Ureter (tissue), 1 donor: ENCODE data around the gene SLC9A5. TPM values are rescaled to one million over a fixed set of nuclear protein-coding genes. Genes with fewer than 3 reads are reported as not detected.

Experiments
- DNase-seq: peaks from one replicate; pipeline ENCODE4 v3.0.0-alpha.2; 2020; ENCODE audit warnings: low spot score
- total RNA-seq: library from RNA; stranded (reverse); gene quantifications from one replicate; pipeline ENCODE4 v1.2.4, GENCODE V29; 2023
- donor health status: DM: yes; HTN: yes; CAD: no.

SLC9A5 gene
- total RNA-seq, 1 donor from 2014 or later: 0.86 TPM

- no peak for DNase-seq
Observed at GRCh38 chr16:67213197-67214019, 35.4 kb upstream of the SLC9A5 start.

GRCh38 chr16:67215706-67216105, 33.1 kb upstream of the SLC9A5 start:
- DNase-seq: no peak

- no peak for DNase-seq
Observed at GRCh38 chr16:67216612-67217490, 31.9 kb upstream of the SLC9A5 start.

GRCh38 chr16:67223992-67224391, 24.8 kb upstream of the SLC9A5 start:
- no peak for DNase-seq

- DNase-seq: no peak
Observed at GRCh38 chr16:67226295-67226803, 22.4 kb upstream of the SLC9A5 start.

- peak; percentile 98 for DNase-seq
Observed at GRCh38 chr16:67226804-67227566, 21.8 kb upstream of the SLC9A5 start, which contains the start of gene TMEM208. Gene TMEM208, plus strand, starts transcription at chr16:67227130. Its CDS starts 89 bp downstream, at chr16:67227219.

- no peak for DNase-seq
Observed at GRCh38 chr16:67227567-67227921, 21.2 kb upstream of the SLC9A5 start.

GRCh38 chr16:67228034-67228785, 20.6 kb upstream of the SLC9A5 start:
- no peak for DNase-seq

GRCh38 chr16:67228905-67229304, 19.9 kb upstream of the SLC9A5 start:
- DNase-seq: no peak

- DNase-seq: no peak
Observed at GRCh38 chr16:67229906-67230808, 18.6 kb upstream of the SLC9A5 start.

GRCh38 chr16:67230809-67231660, 17.7 kb upstream of the SLC9A5 start:
- DNase-seq: no peak

GRCh38 chr16:67233596-67233995, 15.2 kb upstream of the SLC9A5 start:
- no peak for DNase-seq

GRCh38 chr16:67234180-67234597, 14.6 kb upstream of the SLC9A5 start:
- no peak for DNase-seq

GRCh38 chr16:67235816-67236562, 12.8 kb upstream of the SLC9A5 start:
- no peak for DNase-seq

- DNase-seq: no peak
Observed at GRCh38 chr16:67236563-67237395, 12.0 kb upstream of the SLC9A5 start.

- no peak for DNase-seq
Observed at GRCh38 chr16:67237396-67238277, 11.1 kb upstream of the SLC9A5 start.

GRCh38 chr16:67238278-67238575, 10.6 kb upstream of the SLC9A5 start:
- DNase-seq: no peak
